T-helper 2 cell (primary cell): ENCODE results near the gene HERC2.

Experiments used
- DNase-seq, 5 experiments: peaks; one replicate each; pipeline versions ENCODE4 v3.0.0 to v3.0.0-alpha.2; 2012 to 2022

Gene HERC2

GRCh38 chr15:28093752-28094535 lies 228.0 kb downstream of the HERC2 start:
- no peak for DNase-seq

- DNase-seq, result no peak
Measured at GRCh38 chr15:28091313-28091712, 230.7 kb downstream of the HERC2 start.

- DNase-seq, result peak in 3 of 5 experiments; percentile 45 to 64 (median 50)
Measured at GRCh38 chr15:28086175-28086703, 235.7 kb downstream of the HERC2 start.

- no peak for DNase-seq
Measured at GRCh38 chr15:28085489-28086174, 236.3 kb downstream of the HERC2 start.

GRCh38 chr15:28084547-28084946 lies 237.4 kb downstream of the HERC2 start:
- no peak for DNase-seq

- no peak for DNase-seq
Measured at GRCh38 chr15:28082891-28083684, 238.9 kb downstream of the HERC2 start.

GRCh38 chr15:28081594-28081993 lies 240.4 kb downstream of the HERC2 start:
- DNase-seq, result no peak

- DNase-seq, result no peak
Measured at GRCh38 chr15:28080386-28080785, 241.6 kb downstream of the HERC2 start.

- DNase-seq, result no peak
Measured at GRCh38 chr15:28079313-28079969, 242.5 kb downstream of the HERC2 start.

GRCh38 chr15:28078191-28078719 lies 243.7 kb downstream of the HERC2 start:
- DNase-seq, result no peak

GRCh38 chr15:28075573-28075972 lies 246.4 kb downstream of the HERC2 start:
- no peak for DNase-seq

- DNase-seq, result no peak
Measured at GRCh38 chr15:28068930-28069329, 253.0 kb downstream of the HERC2 start.

GRCh38 chr15:28066231-28066630 lies 255.7 kb downstream of the HERC2 start:
- no peak for DNase-seq
